HG03175 (cell line): ENCODE results near the gene GPBP1L1.

Experiments used
- ATAC-seq: cut with Tn5 transposase; IDR thresholded peaks from one replicate; pipeline ENCODE4 v1.9.1; 2021; ENCODE audit warnings: mild to moderate bottlenecking, moderate library complexity; ENCODE audit not compliant: unreplicated experiment

Gene GPBP1L1

DNA sequence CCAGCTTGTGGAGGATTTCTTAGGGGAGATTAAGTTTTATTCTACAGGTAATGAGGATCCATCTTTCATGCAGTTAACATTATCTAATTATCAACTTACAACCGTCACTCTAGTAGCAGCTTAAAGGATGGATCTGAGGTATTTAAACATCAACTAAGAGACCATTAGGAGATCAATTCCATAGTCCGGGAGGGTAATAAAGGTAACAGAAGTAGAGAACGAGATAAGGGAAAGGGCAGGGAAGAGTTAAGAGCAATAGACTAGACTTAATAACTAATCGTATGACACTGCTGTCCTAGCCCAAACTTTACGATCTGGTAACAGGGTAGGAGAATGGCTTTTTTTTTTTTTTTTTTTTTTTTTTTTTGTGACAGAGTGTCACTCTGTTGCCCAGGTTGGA lies 43.0 kb downstream of the GPBP1L1 start:
- ATAC-seq = no peak

DNA sequence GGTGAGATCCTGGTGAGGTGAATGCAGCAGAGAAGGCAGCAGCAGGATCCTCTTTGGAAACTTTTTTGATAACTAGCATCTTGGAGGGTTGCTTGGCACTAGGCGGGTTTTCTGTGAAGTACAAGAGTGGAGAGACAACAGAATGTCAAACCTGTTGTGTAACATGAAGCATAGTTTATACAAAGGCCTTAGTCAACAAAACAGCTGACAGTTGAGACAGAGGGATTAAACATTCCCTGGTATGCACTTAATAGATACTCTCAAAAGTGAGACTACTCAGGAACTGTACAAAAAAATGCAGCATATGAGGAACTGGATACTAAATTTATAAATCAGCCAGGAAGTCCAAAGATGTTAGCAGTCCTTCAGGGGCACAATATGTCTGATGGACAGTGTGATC lies 46.0 kb downstream of the GPBP1L1 start:
- ATAC-seq = no peak

DNA sequence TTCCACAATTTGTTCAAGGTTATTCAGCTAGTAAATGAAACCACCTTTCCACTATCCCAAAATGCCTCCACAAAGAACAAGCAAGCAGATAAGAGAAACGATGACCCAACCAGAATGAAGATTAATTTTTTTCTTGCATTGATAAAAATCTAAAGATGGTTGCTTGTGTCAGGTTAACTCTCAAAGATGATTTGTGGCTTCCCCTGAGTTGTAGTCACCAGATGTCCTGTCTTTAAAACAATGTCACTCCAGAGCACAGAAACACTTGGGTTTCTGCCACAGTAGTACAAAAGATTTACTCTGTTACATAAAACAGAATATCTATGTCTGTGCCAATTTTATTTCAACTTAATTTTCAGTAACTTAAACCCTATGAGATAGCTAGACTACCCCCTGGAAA lies 51.1 kb downstream of the GPBP1L1 start:
- no peak for ATAC-seq

DNA sequence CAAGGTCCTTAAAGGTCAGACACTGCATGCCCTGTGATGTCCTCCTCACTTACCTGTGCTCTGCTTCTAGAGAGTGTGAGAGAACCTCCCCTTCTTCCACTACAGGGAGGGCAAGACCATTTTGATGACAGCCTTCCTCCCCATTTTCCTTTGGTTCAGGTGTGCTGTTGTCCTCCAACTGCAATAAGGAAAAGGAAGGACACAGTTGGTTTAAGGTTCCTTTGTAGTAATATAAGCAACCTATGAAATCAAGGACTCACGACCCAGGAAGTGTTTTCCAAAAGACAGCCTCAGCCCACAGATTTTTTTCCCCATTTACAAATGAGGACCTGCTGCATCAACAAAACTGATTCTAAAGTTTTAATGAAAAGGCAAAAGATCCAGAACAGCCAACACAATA lies 55.9 kb downstream of the GPBP1L1 start:
- ATAC-seq = no peak

DNA sequence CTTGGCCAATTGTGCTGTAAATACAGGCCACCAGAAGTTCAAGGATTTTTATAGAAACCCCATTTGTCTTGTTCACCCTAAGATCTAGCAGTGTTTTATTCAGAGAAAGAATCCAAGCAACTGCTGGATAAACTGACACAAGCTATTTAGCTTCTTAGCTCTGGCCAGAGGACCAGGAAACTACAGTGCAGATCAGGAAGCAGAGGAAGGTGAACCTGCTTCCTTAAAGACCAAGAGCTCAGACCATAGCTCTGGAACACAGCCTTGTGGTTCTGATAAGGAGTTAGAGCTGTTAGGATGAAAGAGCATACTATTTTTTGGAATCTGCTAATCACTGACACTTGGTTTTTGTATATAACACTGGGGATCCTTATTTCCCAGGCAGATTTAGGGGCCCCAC lies 57.3 kb downstream of the GPBP1L1 start:
- ATAC-seq = no peak

DNA sequence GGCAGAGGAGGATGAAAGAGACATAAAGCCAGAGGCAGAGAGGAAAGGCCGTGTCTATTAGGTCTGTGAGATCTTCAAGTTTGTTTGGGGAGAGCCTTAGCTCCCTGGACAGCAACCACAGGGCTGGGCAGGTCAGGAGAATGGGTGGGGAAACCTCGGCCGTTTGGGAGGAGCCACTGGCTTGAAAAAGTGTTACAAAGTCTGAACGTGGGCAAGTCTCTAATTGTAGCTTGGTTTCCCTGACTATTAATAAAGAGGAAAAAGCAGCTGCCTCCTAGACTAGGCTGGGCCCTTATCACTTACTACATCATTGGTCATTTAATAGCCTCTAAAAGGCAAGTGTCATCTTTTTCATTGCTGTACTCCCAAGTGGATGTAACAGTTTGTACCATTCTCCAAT lies 62.4 kb downstream of the GPBP1L1 start, which contains the start of gene CCDC17:
TSS of gene CCDC17 (minus strand) at position 83 of the 400 bp plus-strand sequence. CDS start 145 bp downstream, outside the sequence.
- ATAC-seq = no peak

DNA sequence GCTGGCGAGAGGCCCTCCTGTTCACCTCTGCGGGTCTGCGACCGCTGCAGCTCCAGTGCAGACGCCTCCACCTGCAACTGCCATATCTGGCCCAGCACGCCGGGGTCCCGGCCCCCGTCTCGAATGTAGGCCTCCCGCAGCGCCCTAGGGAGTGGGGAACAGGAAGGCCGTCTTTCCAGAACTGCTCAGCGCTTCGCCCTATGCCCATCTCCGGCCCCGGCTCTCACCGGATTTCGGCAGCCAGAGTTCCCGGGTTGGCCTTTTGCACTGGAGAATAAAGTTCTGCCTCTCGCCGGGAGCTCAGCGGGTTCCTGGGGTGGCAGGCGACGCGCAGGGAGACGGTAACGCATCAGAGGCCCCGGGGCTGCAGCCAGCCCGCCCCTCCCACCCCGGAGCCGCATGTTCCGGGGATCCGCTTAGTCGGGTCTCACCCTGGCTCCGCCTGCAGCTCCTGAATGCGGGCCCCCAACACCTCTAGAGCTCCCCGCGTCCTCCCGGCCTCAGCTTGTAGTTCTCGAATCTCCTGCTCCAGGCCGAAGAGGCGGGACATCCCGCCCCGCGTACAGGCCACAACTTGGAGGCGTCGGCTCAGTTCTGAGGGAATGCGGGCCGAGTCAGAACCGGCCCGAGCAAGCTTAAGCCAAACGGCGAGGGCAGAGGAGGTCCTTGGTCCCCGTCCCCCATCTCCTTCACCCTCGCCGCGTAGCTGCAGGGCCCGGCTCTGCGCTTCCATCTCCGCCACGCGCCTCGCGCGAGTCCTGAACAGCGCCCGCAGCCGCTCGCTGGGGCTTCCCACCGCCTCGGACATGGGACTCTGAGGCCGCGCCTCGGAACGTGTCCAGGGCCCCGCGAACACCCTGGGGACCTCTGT lies 63.6 kb downstream of the GPBP1L1 start:
- ATAC-seq = no peak

DNA sequence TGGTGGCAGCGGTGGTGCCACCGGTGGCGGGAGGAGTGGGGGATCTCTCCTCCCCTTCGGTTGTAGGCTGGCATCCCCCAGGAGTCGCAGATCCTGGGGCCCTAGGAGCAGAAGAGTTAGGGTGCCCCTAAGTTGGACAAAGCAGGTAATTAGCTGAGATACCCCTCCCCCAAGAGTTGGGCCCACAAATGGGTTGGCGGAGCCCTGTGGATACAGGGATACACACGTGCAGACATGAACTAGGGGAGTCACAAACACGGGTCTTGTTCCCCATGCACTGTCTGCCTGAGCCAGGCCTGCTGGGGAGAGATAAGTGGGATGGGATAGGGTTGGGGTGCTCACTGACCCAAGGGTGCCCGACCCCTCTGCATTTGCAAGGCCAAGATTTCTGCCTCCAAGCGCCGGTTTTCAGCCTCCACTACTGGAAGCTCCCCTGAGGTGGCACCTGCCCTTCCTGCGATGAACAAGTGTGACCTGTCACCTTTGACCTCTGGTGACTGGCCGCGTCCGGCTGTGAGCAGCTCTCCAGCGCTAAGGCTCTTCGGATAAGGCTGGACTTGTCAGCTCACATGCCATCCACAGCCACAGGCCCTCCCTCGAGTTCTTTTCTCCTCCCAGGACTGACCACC lies 64.3 kb downstream of the GPBP1L1 start:
- ATAC-seq = no peak

DNA sequence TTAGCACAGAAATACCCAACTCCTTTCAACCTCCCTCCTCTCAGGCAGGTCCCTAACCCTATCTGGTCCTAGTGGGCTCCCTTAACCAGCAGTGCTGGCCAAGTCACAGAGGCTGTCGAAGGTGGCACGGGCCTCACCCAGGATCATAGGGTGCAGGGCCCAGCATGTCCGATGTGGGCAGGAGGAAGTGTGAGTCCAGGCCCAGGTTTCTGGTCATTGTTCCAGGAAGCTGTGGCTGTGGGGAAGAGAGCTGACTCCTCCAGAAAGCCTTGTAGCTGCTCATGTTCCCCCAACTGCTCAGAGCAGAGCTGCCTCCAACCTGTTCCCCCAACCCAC lies 64.9 kb downstream of the GPBP1L1 start:
- no peak for ATAC-seq

DNA sequence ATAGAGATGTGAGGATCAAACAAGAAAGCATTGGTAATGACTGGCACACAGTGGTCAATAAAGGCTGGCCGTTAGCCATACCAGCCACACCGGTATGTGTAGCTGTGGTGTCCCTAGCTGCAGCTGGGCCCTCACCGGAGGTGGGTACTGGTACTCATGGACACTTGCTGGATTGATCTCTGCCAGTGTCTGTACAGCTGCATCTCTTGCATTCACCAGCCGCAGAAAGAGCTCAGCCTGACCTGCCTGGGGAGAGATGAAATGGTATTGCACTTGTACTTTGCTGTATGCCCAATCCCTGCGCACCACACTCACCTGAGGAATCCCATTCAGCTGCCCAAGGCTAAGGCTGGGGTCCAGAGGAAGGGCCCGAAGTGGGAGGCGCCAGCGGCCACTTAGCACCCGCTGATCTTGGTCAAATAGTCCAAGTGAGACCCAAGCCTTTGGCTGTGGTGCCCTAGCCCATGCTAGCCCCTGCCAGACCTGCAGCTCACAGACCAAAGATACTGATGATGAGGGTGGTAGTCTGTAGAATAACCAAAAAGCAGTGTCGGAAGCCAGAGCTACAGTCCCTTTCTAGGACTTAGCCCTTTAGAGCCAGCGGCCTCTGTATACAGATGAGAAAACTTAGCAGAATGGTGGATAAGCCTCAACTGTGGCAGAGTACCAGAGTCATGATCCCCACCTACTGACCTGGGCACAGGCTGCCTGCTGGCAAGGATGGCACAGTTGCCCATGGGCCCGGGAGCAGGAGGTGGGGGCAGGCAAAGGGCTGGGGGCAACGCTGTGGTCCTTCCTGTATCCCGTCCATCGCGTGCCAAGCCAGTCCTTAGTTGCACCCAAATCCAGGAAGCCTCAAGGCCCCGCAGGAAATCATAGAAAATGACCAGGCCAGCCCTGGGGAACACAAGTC lies 65.5 kb downstream of the GPBP1L1 start:
- ATAC-seq = no peak

DNA sequence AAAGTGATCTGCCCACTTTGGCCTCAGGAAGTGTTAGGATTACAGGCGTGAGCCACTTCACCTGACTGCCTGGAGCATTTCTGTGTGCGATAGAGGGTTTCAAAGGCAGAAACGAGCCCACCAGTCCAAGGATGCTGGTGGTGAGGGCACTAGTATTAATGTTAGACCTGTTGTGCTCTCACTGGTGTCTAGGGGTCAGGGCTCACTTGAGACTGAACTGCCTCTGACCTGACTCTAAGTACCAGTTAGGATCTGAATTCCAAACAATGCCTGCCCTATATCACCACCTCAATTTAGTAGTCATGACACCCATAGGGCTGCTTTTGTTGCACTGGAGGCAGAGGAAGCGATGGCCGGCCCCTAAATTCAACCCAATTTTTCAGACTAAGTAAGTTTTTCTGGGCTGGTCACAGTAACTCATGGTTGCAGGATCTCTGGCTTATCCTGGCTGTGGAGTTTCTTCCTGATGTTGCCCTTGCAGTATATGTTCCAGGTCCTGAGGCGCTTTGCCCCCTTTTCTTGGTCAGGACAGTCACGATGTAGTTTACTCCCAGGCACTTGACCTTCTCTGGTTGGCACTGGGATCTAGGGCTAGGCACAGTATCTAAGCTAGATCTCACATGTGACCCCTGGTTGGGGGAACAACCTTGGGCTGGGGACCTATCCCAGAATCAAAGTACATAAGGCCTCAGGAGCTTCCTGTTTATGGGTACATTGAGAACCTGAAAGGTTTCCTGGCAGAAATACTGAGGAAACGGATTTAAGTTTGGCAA lies 67.0 kb downstream of the GPBP1L1 start:
- no peak for ATAC-seq

DNA sequence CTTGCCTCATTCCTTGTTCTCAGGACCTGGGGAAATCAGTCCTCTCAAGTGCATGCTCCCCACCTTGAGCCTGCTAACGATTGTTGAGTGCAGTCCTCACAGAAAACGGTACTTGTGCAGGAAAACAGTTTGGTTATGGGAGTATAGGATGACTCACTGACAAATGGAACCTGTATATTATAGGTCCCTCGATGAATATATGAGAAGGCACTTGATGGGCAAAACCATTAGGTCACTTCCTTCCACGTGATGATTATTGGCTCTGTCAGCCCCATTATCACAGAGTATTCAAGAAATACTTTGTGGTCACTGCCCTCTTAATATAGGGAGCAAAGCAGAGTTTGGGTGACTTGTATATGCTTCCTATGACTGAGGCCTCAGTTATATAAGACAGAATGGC lies 68.7 kb downstream of the GPBP1L1 start:
- ATAC-seq = no peak

DNA sequence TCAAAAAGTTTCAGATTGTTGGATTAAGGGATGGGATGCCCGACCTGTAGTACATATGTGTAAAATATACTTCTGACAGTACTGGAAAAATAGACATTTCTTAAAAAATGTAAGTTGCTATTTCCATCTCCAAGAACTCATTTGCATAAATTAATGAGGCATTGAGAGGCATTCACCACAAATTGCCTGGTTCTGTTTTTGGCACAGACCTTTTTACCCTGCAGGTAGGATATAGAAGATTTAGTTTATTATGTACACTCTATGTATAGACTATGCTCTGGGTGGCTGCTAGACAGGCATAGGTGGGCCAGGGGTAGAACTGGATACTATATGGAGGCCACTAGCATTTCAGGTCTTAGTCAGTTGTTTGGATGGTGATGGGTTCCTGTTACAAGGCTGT lies 70.4 kb downstream of the GPBP1L1 start:
- no peak for ATAC-seq

DNA sequence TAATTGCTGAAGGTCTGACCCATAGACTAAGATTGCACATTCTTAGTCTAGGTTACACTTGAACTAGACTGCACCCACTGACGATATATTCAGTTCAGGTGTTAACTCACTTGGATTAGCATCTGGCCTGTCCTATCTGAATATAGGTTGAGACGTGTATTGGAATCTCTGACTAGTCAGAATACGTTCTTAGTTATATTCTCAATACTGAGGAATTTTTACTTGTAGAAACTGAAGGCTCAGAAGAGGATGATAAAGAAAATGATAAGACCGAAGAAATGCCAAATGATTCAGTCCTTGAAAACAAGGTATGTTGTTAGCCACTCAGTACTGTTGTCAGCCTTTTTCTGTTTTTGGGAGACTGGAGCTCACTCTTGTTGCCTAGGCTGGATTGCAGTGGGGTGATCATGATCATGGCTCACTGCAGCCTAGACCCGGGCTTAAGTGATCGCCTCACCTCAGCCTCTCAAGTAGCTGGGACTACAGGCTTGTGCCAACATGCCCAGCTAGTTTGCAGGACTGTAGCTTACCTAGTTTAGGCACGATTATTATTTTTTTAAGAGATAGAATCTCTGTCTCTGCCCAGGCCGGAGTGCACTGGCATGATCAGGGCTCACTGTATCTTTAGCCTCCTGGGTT lies 73.3 kb downstream of the GPBP1L1 start:
- no peak for ATAC-seq

DNA sequence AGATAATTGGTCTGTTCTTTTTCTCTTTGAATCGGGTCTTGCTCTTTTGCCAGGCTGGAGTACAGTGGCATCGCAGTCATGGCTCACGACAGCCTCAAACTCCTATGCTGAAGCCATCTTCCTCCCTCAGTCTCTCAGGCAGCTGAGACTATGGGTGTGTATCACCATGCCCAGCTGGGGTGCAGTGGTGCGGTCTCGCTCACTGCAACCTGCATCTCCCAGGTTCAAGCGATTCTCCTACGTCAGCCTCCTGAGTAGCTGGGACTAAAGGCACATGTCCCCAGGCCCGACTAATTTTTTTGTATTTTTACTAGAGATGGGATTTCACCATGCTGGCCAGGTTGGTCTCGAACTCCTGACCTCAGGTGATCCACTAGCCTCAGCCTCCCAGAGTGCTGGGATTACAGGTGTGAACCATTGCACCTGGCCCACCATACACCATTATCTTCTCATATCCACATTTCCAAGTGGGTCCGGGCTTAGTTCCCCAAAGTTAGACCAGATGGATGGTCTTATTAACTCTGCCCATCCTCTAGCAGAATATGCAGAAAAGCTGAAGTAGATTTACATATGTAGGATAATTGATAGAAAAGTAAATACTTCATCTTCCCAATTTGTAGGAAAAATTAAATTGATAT lies 75.6 kb downstream of the GPBP1L1 start:
- ATAC-seq = no peak

DNA sequence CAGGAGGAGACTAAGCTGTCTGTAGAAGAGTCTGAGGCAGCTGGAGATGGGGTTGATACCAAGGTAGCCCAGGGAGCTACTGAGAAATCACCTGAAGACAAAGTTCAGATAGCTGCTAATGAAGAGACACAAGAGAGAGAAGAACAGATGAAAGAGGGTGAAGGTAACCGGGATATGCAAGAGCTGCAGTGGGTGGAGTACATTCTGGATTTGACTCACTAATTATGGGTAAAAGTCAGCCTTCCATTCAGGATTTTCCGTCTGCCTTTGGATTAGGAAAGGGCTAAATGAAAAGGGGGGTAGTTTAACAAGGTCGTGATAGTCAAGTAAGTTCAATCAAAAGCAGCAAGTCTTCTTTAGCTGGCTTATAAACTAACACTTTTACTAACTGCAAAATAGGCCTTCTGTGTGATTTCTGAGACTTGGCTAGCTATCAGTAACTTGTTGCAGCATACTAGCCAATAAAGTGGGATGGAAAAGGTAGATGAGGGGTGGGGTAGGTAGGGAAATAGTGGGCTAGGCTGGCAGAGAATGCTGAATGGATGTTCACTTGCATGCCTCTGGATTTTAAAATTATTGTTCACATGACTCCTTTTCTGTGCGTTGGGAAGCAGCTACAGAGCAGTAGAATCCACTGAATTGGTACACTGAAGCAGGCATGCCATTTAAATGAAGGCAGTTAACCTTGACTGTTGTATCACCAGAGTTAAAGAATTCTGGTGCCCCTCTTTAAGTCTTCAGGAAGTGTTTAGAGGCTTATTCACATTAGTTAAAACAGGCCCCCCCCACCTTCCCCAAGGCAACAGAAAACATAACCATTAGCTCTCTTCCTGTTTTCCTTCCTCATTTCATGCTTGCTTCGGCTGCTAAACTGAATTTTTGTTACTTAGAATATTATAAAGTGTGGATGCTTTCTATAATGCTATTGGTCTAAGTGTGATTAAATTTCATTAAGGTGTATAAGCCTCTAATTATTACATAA lies 77.9 kb downstream of the GPBP1L1 start:
- ATAC-seq = no peak

DNA sequence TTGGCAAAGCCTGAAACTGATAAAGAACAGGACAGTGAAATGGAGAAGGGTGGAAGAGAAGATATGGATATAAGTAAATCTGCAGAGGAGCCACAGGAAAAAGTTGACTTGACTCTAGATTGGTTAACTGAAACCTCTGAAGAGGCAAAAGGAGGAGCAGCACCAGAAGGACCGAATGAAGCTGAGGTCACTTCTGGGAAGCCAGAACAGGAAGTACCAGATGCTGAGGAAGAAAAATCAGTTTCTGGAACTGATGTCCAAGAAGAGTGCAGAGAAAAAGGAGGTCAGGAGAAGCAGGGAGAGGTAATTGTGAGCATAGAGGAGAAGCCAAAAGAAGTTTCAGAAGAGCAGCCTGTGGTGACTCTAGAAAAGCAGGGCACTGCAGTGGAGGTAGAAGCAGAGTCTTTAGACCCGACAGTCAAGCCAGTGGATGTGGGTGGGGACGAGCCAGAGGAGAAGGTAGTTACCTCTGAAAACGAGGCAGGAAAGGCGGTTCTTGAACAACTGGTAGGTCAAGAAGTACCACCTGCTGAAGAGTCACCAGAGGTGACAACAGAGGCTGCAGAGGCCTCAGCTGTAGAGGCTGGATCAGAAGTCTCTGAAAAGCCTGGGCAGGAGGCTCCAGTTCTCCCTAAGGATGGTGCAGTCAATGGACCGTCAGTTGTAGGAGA lies 78.8 kb downstream of the GPBP1L1 start:
- ATAC-seq = no peak

DNA sequence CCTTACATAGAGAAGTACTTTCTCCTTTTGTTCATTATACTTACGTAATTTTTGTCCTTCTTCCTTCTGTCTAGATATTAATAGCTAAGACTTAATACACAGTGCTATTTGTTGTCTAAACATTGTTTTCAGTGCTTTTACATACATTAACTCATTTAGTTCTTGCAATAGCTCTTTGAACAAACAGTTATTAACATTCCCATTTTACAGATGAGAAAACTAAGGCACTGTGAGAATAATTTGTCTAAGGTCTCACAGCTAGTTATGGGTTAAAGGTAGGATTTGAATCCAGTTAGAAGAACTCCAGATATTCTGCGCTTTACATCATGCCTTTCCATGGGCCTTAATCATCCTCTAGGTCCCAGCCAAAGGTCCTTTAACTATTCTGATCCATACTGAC lies 82.1 kb downstream of the GPBP1L1 start:
- ATAC-seq = no peak
